BE2C (cell line): ENCODE data around the gene PRKG1.

ENCODE experiments used
- DNase-seq: peaks from one replicate; pipeline ENCODE4 v3.0.0-alpha.2; 2020
- H3K27me3 ChIP-seq: fragments of 250-450 bp; sonication (Bioruptor Pico); 2 replicates; pipeline ENCODE4 v1.5.1; 2020; ENCODE audit warnings: mild to moderate bottlenecking
- H3K36me3 ChIP-seq: fragments of 250-450 bp; sonication (Bioruptor Pico); 2 replicates; pipeline ENCODE4 v1.5.1; 2020; ENCODE audit warnings: mild to moderate bottlenecking
- H3K4me1 ChIP-seq: fragments of 250-450 bp; sonication (Bioruptor Pico); 2 replicates; pipeline ENCODE4 v1.5.1; 2020
- H3K4me3 ChIP-seq: 2 replicates; pipeline ENCODE4 v1.5.1; 2011; ENCODE audit warnings: low read depth, low read length
- H3K9me3 ChIP-seq: fragments of 250-450 bp; sonication (Bioruptor Pico); 2 replicates; pipeline ENCODE4 v1.5.1; 2020
- TF ChIP-seq, protein P1 (sequence below): IDR thresholded peaks from 2 replicates; pipeline ENCODE4 v1.5.1; 2012; ENCODE audit warnings: mild to moderate bottlenecking, low read depth, low read length

Gene PRKG1

DNA sequence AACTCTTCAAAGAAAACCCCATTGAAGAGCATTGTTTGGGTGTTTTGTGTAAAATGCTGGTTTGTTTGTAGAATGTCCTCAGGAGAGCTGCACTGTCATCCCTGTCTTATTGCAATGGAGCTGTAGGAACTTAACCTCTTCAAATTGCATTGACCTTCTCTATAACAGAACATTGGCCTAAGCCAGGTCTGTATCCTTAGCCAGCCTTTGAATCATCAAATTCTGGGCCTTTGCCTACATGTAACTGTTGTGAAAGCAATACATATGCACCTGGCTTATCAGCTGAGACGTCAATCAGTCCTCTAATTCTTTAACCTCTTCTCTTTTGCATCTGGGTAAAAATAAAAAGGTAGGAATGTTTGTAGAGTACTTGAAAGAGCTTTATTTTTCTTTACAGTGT is 429.1 kb downstream of the PRKG1 start:
- no peaks in the 10 kb centered on the region for H3K27me3 ChIP-seq
- no peaks in the 10 kb centered on the region for H3K4me1 ChIP-seq
- no peaks in the 10 kb centered on the region for H3K9me3 ChIP-seq
- H3K4me3 ChIP-seq: no peak overlapping the region
- no peaks in the 10 kb centered on the region for H3K36me3 ChIP-seq
- TF ChIP-seq, protein P1, sequence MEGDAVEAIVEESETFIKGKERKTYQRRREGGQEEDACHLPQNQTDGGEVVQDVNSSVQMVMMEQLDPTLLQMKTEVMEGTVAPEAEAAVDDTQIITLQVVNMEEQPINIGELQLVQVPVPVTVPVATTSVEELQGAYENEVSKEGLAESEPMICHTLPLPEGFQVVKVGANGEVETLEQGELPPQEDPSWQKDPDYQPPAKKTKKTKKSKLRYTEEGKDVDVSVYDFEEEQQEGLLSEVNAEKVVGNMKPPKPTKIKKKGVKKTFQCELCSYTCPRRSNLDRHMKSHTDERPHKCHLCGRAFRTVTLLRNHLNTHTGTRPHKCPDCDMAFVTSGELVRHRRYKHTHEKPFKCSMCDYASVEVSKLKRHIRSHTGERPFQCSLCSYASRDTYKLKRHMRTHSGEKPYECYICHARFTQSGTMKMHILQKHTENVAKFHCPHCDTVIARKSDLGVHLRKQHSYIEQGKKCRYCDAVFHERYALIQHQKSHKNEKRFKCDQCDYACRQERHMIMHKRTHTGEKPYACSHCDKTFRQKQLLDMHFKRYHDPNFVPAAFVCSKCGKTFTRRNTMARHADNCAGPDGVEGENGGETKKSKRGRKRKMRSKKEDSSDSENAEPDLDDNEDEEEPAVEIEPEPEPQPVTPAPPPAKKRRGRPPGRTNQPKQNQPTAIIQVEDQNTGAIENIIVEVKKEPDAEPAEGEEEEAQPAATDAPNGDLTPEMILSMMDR: no peak
- no peak for DNase-seq

DNA sequence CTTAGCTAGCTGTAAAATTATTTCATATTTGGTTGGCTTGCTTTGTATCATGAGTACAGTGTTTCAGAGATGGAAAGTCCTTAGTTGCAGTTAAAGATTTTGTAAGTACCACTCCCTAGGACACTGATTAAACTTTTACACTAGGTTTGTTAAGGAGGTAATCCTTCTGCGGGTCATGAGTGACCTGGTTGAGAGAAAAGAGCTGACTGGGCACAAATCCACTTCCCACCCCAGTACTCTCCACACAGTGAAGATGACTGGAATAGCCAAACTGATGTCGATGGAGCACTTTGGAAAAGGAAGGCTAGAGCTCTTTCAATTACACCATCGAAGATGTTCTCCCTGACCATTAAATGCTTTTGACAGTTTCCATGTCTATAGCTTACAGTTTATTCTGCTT is 433.2 kb downstream of the PRKG1 start:
- no peaks in the 10 kb centered on the region for H3K36me3 ChIP-seq
- H3K4me1 ChIP-seq: no peaks in the 10 kb centered on the region
- no peak for DNase-seq
- H3K27me3 ChIP-seq: no peaks in the 10 kb centered on the region
- no peak overlapping the region for H3K4me3 ChIP-seq
- H3K9me3 ChIP-seq: no peaks in the 10 kb centered on the region
- TF ChIP-seq, protein P1: no peak

DNA sequence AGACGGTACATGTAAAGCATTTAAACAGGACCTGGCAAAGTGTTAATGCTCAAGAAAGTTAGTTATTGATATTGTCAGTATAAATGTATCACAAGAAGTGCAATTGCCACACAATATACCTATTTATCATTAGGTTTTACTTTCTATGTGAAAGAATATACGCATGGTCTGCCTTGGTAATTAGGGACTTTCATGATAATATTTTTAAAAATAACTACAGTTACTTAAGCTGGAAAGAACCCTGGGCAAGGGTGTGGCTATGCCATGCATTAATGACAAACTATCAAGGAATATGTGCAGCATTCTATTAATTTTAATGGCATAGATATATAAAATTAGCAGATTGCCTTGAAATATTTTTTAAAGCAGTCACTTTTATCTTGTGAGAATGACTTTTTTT is 433.9 kb downstream of the PRKG1 start:
- Histone ChIP-seq H3K4me3 (no peak overlapping the region), H3K27me3 (no peaks in the 10 kb centered on the region), H3K4me1 (no peaks in the 10 kb centered on the region), H3K9me3 (no peaks in the 10 kb centered on the region), H3K36me3 (no peaks in the 10 kb centered on the region)
- no peak for DNase-seq
- TF ChIP-seq, protein P1: no peak

DNA sequence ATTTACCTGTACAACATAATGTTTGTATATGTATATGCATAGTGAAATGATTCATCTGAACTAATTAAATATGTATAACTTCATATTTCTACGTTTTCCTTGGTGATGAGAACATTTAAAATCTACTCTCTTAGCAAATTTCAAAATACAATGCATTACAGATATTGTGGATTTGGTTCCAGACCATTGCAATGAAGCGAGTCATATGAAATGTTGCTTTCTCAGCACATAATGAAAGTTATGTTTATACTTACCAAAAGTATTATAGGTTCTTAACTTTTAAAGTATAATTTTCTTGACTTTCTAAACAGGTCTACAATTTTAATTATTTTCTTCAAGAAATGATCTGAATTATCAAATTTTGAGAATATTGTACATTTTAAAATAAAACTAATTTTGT is 435.9 kb downstream of the PRKG1 start:
- H3K4me3 ChIP-seq: no peak overlapping the region
- no peaks in the 10 kb centered on the region for H3K36me3 ChIP-seq
- TF ChIP-seq, protein P1: no peak

DNA sequence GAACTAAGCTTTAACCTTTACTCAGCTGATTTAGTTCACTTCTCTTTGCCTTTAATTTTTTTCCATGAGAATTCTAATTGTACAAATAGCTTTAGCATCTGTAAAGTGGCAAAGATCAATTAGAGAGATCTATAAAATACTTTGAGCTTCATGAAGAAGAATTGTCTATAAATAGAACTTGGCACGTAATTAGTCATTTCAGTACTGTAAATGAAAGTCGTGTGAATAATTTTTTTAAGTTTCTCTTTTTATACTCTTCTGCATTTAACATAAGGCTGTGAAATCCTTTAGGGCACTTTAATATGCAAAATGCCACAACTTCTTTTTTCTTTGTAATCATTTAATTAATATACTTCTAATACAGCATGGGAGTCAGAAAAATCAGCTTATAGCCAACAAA is 447.3 kb downstream of the PRKG1 start:
- H3K4me3 ChIP-seq: no peak overlapping the region
- H3K36me3 ChIP-seq: no peaks in the 10 kb centered on the region
- H3K9me3 ChIP-seq: no peaks in the 10 kb centered on the region
- H3K27me3 ChIP-seq: no peaks in the 10 kb centered on the region
- TF ChIP-seq, protein P1: no peak
- H3K4me1 ChIP-seq: no peaks in the 10 kb centered on the region
- no peak for DNase-seq

More for the DNA sequence above, 435.9 kb downstream of the PRKG1 start:
- DNase-seq: no peak
- Histone ChIP-seq H3K9me3 (no peaks in the 10 kb centered on the region), H3K4me1 (no peaks in the 10 kb centered on the region), H3K27me3 (no peaks in the 10 kb centered on the region)

GRCh38 chr10:51522858-51523257 is 448.6 kb downstream of the PRKG1 start:
- Histone ChIP-seq H3K27me3 (no peaks in the 10 kb centered on the region), H3K36me3 (no peaks in the 10 kb centered on the region), H3K4me1 (no peaks in the 10 kb centered on the region), H3K4me3 (no peak overlapping the region), H3K9me3 (no peaks in the 10 kb centered on the region)
- TF ChIP-seq, protein P1: no peak
- DNase-seq: no peak
